Naive B cell (primary cell): ENCODE results near the gene FGF19. TPM values are rescaled to one million over a fixed set of nuclear protein-coding genes. Genes with fewer than 3 reads are reported as not detected.
A peak's percentile ranks its signal among the peaks of the same experiment; 100 is the strongest.

Experiments
- ATAC-seq, 2 donors: fragments of 150-1000 bp; cut with Tn5 transposase; 2 replicates each; pipeline ENCODE4 v1.10.0; 2021; ENCODE audit warnings: low read depth in 2 of 2, mild to moderate bottlenecking in 2 of 2, moderate library complexity in 2 of 2
- DNase-seq: peaks from one replicate; pipeline ENCODE4 v3.0.0; 2022
- H3K27ac Mint-ChIP-seq, 6 donors: one replicate each; pipeline ENCODE4 v1.8.0; 2020 to 2022; ENCODE audit warnings: mild to moderate bottlenecking in 6 of 6, mixed read lengths in 6 of 6, moderate library complexity in 5 of 6, inconsistent platforms in 2 of 6
- H3K27me3 Mint-ChIP-seq, 3 donors: one replicate each; pipeline ENCODE4 v1.8.0; 2021 to 2022; ENCODE audit warnings: mixed read lengths in 3 of 3, mild to moderate bottlenecking in 1 of 3
- H3K36me3 Mint-ChIP-seq, 2 donors: one replicate each; pipeline ENCODE4 v1.8.0; 2020 to 2022; ENCODE audit warnings: mixed read lengths in 2 of 2, inconsistent platforms in 1 of 2, mild to moderate bottlenecking in 1 of 2
- H3K4me1 Mint-ChIP-seq, 3 donors: one replicate each; pipeline ENCODE4 v1.8.0; 2020 to 2022; ENCODE audit warnings: mixed read lengths in 3 of 3, inconsistent platforms in 1 of 3, mild to moderate bottlenecking in 1 of 3, moderate library complexity in 1 of 3
- H3K4me3 Mint-ChIP-seq, 8 donors: one replicate each; pipeline ENCODE4 v1.8.0; 2020 to 2022; ENCODE audit warnings: mild to moderate bottlenecking in 8 of 8, mixed read lengths in 8 of 8, moderate library complexity in 8 of 8, inconsistent platforms in 2 of 8
- H3K9me3 Mint-ChIP-seq, 7 donors: one replicate each; pipeline ENCODE4 v1.8.0; 2020 to 2022; ENCODE audit warnings: mixed read lengths in 7 of 7, mild to moderate bottlenecking in 5 of 7, inconsistent platforms in 2 of 7, moderate library complexity in 1 of 7
- polyA plus RNA-seq, 6 donors: library from polyadenylated mRNA; unstranded; fragments of 300-500 nt; fragmentation: Illumina TruSeq; gene quantifications; one replicate each; pipeline ENCODE4 v1.2.3, GENCODE V29; 2021; ENCODE audit warnings: low read depth in 6 of 6

FGF19 gene
- polyA plus RNA-seq, 6 donors from 2014 or later = not detected

DNA sequence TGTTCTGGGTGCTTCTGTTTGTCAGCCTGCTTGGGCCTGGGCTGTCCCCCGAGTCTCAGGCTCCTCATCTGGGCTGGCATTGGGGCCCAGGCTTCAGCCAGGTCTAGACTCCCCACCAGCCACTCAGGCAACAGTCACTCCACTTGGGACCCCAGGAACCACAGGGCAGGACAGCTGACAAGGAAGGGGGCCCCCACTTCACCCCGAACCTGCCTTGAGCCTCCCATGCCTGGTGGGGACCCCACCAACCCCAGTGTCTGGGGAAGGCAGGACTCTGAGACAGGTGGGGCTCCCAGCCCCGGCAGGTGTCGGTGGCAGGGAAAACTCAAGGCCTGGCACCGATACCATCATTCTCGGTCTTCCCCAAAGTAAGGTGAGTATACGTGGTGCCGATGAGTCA is 17.0 kb downstream of the FGF19 start:
- Mint-ChIP-seq H3K4me3 (peak overlapping the region in 2 of 8 donors; percentile 16 to 22), H3K27me3 (peaks cover 20 to 60% (median 56%) of the 10 kb centered on the region in 3 donors), H3K27ac (no peak overlapping the region), H3K9me3 (peaks cover 0 to 8% (median 5%) of the 10 kb centered on the region in 7 donors), H3K36me3 (peaks cover 5 to 8% of the 10 kb centered on the region in 2 donors), H3K4me1 (peaks cover 4 to 11% (median 8%) of the 10 kb centered on the region in 3 donors)
- DNase-seq (no peak), ATAC-seq (no peak)

DNA sequence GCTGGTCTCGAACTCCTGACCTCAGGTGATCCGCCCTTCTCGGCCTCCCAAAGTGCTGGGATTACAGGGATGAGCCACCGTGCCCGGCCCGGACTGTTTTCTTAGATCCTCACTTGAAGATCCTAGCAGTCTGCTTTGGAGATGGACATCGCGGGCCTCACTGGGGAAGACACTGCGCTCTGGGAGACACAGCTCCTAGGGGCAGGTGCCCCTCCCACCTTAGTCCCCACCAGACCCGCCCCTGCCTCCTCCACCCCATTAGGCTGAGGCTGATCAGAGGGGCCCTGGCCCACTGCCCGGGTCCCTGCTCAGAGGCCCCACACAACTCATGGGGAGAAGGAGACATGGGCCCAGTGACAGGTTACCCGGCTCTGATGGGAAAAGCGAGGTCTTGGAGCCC is 17.4 kb downstream of the FGF19 start:
- Mint-ChIP-seq H3K27ac (no peak overlapping the region), H3K4me1 (peaks cover 4 to 11% (median 8%) of the 10 kb centered on the region in 3 donors), H3K9me3 (peaks cover 0 to 5% (median 3%) of the 10 kb centered on the region in 7 donors), H3K4me3 (peak overlapping the region in 2 of 8 donors; percentile 25 to 50), H3K27me3 (peaks cover 20 to 56% (median 52%) of the 10 kb centered on the region in 3 donors), H3K36me3 (peaks cover under 1 to 7% of the 10 kb centered on the region in 2 donors)
- DNase-seq = no peak
- ATAC-seq = no peak

DNA sequence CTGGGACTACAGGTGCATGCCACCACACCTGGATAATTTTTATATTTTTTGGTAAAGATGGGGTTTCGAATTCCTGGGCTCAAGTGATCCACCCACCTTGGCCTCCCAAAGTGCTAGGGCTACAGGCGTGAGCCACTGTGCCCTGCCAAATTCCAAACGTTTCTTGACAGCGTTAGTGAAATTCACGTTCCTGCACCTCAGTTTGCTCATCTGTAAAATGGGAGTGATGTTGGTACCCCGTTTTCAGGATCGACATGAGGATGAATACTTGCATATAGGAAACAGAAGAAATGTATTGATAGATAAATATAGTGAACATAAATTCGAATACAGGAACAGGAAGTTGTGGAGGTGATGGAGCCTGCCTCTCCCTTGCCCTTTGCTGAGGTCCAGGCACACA is 18.5 kb downstream of the FGF19 start:
- peaks cover 4 to 11% (median 8%) of the 10 kb centered on the region in 3 donors for H3K4me1 Mint-ChIP-seq
- H3K27me3 Mint-ChIP-seq = peaks cover 18 to 51% (median 49%) of the 10 kb centered on the region in 3 donors
- no peak overlapping the region for H3K27ac Mint-ChIP-seq
- DNase-seq (no peak), ATAC-seq (no peak)
- H3K4me3 Mint-ChIP-seq = peak overlapping the region in 4 of 8 donors; percentile 47 to 71 (median 50)
- peaks cover 0 to 3% (median 0%) of the 10 kb centered on the region in 7 donors for H3K9me3 Mint-ChIP-seq
- H3K36me3 Mint-ChIP-seq = peaks cover 0 to under 1% of the 10 kb centered on the region in 2 donors

GRCh38 chr11:69684651-69685050 is 19.2 kb downstream of the FGF19 start:
- Mint-ChIP-seq H3K4me1 (peaks cover 4 to 11% (median 8%) of the 10 kb centered on the region in 3 donors), H3K4me3 (no peak overlapping the region), H3K9me3 (peaks cover 0 to 3% (median 0%) of the 10 kb centered on the region in 7 donors), H3K27ac (no peak overlapping the region), H3K36me3 (no peaks in the 10 kb centered on the region), H3K27me3 (peaks cover 14 to 44% (median 42%) of the 10 kb centered on the region in 3 donors)
- ATAC-seq = no peak
- DNase-seq = no peak

DNA sequence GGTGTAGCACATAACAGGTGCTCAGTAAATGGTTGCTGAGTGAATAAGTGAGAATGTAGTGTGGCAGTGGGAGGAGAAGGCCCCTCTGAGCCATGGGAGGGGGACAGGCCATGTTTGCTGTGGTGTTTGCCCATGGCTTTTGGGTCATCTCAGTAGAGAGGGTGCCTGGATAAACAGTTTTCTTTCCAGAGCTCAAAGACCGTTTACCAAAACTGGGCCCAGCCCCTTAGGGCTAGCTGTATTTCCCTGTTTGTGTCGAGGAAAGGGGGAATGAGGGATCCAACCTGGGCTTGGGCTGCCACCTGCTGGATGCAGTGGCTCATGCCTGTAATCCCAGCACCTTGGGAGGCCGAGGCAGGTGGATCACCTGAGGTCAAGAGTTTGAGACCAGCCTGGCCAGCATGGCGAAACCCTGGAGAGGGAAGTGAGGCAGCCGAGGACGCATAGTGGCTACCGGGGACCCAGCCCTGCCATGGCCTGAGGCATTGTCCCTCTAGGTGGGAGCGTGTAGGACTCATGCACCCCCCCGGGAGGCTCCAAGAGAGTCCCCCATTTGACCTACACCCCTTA is 20.0 kb downstream of the FGF19 start:
- H3K27ac Mint-ChIP-seq = no peak overlapping the region

GRCh38 chr11:69682681-69683326 is 21.0 kb downstream of the FGF19 start:
- ATAC-seq (no peak), DNase-seq (no peak)
- peaks cover 4 to 11% (median 8%) of the 10 kb centered on the region in 3 donors for H3K4me1 Mint-ChIP-seq
- H3K36me3 Mint-ChIP-seq = no peaks in the 10 kb centered on the region
- H3K4me3 Mint-ChIP-seq = no peak overlapping the region
- H3K27ac Mint-ChIP-seq = no peak overlapping the region
- peaks cover 0 to 3% (median 0%) of the 10 kb centered on the region in 7 donors for H3K9me3 Mint-ChIP-seq
- peaks cover 8 to 29% (median 27%) of the 10 kb centered on the region in 3 donors for H3K27me3 Mint-ChIP-seq

More for the DNA sequence above, 20.0 kb downstream of the FGF19 start:
- peaks cover 0 to 3% (median 0%) of the 10 kb centered on the region in 7 donors for H3K9me3 Mint-ChIP-seq
- peaks cover 4 to 11% (median 8%) of the 10 kb centered on the region in 3 donors for H3K4me1 Mint-ChIP-seq
- H3K4me3 Mint-ChIP-seq = no peak overlapping the region
- H3K27me3 Mint-ChIP-seq = peaks cover 9 to 39% (median 37%) of the 10 kb centered on the region in 3 donors
- ATAC-seq (no peak), DNase-seq (no peak)
- H3K36me3 Mint-ChIP-seq = no peaks in the 10 kb centered on the region

DNA sequence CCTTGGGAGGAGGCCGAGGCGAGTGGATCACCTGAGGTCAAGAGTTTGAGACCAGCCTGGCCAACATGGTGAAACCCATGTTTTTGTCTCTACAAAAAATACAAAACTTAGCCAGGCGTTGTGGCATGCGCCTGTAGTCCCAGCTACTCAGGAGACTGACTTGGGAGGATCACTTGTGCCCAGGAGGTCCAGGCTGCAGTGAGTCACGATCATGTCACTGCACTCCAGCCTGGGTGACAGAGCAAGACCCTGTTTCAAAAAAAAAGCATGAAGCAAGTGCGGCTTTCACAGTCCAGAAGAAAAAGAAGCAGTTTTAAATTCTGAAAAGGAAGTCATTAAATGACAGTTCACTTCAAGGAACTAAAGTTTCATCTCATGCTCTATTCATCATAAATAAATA is 21.6 kb downstream of the FGF19 start:
- ATAC-seq = no peak

GRCh38 chr11:69680688-69681087 is 23.1 kb downstream of the FGF19 start:
- Mint-ChIP-seq H3K9me3 (peaks cover 0 to 3% (median 0%) of the 10 kb centered on the region in 7 donors), H3K27me3 (peaks cover 3 to 18% (median 18%) of the 10 kb centered on the region in 3 donors), H3K4me1 (peaks cover 3 to 4% (median 4%) of the 10 kb centered on the region in 3 donors), H3K36me3 (no peaks in the 10 kb centered on the region), H3K4me3 (no peak overlapping the region), H3K27ac (no peak overlapping the region)
- ATAC-seq = no peak
- no peak for DNase-seq

More for the DNA sequence above, 21.6 kb downstream of the FGF19 start:
- peaks cover 0 to 3% (median 0%) of the 10 kb centered on the region in 7 donors for H3K9me3 Mint-ChIP-seq
- no peaks in the 10 kb centered on the region for H3K36me3 Mint-ChIP-seq
- no peak overlapping the region for H3K27ac Mint-ChIP-seq
- H3K27me3 Mint-ChIP-seq = peaks cover 3 to 29% (median 26%) of the 10 kb centered on the region in 3 donors
- peaks cover 4 to 11% (median 8%) of the 10 kb centered on the region in 3 donors for H3K4me1 Mint-ChIP-seq
- H3K4me3 Mint-ChIP-seq = no peak overlapping the region
- no peak for DNase-seq

DNA sequence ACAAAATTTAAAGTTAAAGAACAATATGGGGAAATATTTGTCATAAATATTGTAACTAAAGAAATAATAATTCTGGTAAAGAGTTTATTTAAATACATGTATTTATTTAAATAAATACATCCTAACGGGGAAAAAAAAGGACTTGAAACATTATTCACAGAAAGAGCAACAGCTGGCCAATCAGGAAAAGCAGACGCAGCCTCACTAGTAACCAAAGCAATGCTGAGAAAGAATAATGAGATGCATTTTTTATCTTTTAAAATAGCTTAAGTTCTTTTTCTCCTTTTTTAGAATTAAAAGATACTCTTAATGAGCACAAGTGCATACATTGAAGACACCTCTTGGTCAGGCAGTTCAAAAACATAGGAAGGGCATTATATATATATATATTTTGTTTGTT is 26.1 kb downstream of the FGF19 start:
- H3K27ac Mint-ChIP-seq = no peak overlapping the region
- H3K27me3 Mint-ChIP-seq = peaks cover 7 to 8% (median 7%) of the 10 kb centered on the region in 3 donors
- no peak for DNase-seq
- peaks cover 9 to 27% (median 27%) of the 10 kb centered on the region in 3 donors for H3K4me1 Mint-ChIP-seq
- no peak for ATAC-seq
- peaks cover 0 to under 1% (median 0%) of the 10 kb centered on the region in 7 donors for H3K9me3 Mint-ChIP-seq
- H3K4me3 Mint-ChIP-seq = no peak overlapping the region
- H3K36me3 Mint-ChIP-seq = no peaks in the 10 kb centered on the region

DNA sequence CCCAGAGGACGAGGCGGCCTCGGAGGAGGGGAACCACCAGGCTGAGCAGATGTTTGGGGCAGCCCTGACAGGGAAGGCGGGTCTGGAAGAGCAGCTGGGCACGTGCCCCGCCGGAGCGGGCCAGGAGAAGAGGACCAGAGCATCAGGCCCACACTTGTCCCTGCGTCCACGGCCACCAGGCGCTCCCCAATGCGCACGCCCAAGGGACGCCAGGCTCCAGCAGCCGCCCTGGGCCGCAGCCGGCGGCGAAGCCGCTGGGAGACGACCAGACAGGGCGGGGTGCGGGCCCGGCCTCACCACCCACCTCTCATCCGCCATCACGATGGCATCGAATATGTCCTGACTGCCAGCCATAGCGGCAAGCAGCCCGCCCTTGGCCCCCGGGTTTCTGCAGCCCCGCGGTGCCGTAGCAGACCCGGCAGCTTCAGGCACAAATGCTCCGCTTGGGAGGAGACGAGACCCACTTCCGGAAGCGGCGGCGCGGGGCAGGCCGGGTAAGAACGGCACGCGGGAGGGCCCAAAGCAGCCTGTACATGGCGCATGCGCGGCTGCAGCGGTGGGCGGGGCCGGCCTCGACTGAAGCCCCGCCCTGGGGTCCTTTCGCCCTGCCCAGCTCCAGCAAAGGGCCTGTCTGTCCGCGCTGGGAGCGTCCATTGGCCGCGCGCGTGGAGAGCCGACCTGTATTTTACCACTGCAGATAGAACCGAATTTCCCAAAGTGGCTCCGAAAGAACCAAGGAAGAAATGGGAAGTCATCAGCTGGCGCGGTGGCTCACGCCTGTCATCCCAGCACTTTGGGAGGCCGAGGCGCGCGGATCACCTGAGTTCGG is 28.7 kb downstream of the FGF19 start, which contains the start of gene LTO1:
Gene LTO1 (minus strand): TSS at position 468 of the 829 bp plus-strand sequence. CDS start 114 bp downstream, at position 354.
- Mint-ChIP-seq H3K9me3 (no peaks in the 10 kb centered on the region), H3K4me3 (peak within 1 kb of the TSS; percentile 94 to 99 (median 96)), H3K27ac (peak within 1 kb of the TSS; percentile 85 to 98 (median 95)), H3K36me3 (no peaks in the 10 kb centered on the region), H3K4me1 (peaks cover 20 to 46% (median 37%) of the 10 kb centered on the region in 3 donors), H3K27me3 (peaks cover 0 to 3% (median 0%) of the 10 kb centered on the region in 3 donors)
- ATAC-seq = peak; percentile 93 to 94
- peak; percentile 94 for DNase-seq

DNA sequence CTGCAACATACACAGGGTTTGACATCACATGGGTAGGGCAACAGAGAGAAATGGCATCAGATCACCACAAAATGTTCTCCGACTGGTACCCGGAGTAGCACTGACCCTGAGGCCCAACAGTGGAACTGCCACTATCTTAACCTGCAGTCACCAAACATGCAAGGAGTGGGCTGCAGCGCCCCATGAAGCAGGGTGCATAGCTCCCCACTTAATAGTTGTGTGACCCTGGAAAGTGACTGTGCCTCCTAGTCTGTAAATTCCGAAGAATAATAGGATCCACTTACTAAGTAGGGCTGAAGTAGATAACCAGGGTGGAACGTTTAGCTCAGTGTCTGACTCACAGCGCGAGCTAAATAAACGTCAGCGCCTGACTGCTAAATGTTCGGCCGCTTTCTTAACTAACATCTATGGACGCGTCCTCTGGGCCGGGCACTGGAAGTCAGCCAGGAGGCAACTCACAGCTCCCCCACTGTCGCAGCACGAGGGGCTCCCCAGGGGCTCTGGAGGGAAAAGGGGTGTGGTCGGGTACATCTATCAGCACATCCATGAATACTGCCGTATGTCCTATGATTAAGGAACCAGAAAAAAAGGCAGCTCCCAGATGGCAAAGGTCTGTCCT is 29.4 kb downstream of the FGF19 start:
- Mint-ChIP-seq H3K27me3 (peaks cover 0 to 3% (median 0%) of the 10 kb centered on the region in 3 donors), H3K4me3 (peak overlapping the region; percentile 94 to 99 (median 96)), H3K4me1 (peaks cover 20 to 50% (median 39%) of the 10 kb centered on the region in 3 donors), H3K36me3 (no peaks in the 10 kb centered on the region), H3K27ac (peak overlapping the region; percentile 72 to 94 (median 89)), H3K9me3 (no peaks in the 10 kb centered on the region)
- DNase-seq = no peak
- no peak for ATAC-seq

DNA sequence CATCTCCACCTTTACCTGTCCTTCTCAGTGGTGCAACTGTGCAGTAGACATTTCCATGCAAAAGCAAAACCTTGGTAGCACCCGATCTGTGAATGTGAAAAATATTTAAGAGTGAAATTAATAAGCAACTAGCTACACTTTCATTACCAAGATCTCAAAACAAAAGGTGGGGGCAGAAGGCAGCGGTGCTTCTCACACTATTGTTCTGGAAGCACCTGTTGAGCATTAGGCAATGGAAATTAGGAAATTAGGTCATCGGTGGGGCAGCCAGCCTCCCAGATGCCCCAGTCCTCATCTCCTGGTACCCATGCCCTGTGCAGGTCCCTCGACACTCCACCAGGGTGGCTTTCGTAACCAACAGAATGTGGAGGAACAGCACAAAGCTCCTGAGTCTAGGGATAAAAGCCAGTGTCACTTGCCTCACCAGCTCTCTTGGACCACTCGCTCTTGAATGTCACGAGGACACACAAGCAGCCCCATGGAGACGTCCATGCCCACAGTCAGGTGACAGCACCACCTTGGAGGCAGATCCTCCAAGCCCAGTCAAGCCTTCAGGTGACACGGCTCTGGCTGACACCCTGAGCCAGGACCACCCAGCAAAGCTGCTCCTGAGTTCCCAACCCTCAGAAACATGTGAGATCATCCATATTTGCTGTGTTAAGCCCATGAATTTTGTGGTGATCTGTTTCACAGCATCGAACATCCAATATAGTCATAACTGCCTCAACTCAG is 31.9 kb downstream of the FGF19 start:
- peaks cover 0 to 3% (median 0%) of the 10 kb centered on the region in 3 donors for H3K27me3 Mint-ChIP-seq
- ATAC-seq (no peak), DNase-seq (no peak)
- H3K4me3 Mint-ChIP-seq = peak overlapping the region in 1 of 8 donors; percentile 94
- H3K36me3 Mint-ChIP-seq = no peaks in the 10 kb centered on the region
- H3K4me1 Mint-ChIP-seq = peaks cover 22 to 50% (median 39%) of the 10 kb centered on the region in 3 donors
- H3K27ac Mint-ChIP-seq = peak overlapping the region in 1 of 6 donors; percentile 17
- no peaks in the 10 kb centered on the region for H3K9me3 Mint-ChIP-seq
